ENCODE data around the gene PPP1R12C.
"Not testable (repeated sequence)": the region's sequence is repeated elsewhere in the genome, so short reads cannot be mapped to it uniquely, and the experiment has no call there.

PPP1R12C gene

GRCh38 chr19:55070466-55071128 is 46.8 kb downstream of the PPP1R12C start:
- DNase-seq: no peak

- no peak for DNase-seq
Measured at GRCh38 chr19:55069865-55070197, 47.6 kb downstream of the PPP1R12C start.

- no peak for DNase-seq
Measured at GRCh38 chr19:55068950-55069864, 48.2 kb downstream of the PPP1R12C start.

GRCh38 chr19:55067869-55068268 is 49.6 kb downstream of the PPP1R12C start:
- no peak for DNase-seq

GRCh38 chr19:55066107-55066709 is 51.2 kb downstream of the PPP1R12C start:
- no peak for DNase-seq

GRCh38 chr19:55065516-55065915 is 51.9 kb downstream of the PPP1R12C start:
- DNase-seq: not testable (repeated sequence)

GRCh38 chr19:55063492-55063843 is 54.0 kb downstream of the PPP1R12C start:
- no peak for DNase-seq

- DNase-seq: peak; percentile 99 to 100
Measured at GRCh38 chr19:55062735-55063491, 54.5 kb downstream of the PPP1R12C start, which contains the start of gene RDH13. RDH13 (minus strand) TSS chr19:55063148; CDS start chr19:55063032, 116 bp downstream.

GRCh38 chr19:55060287-55060686 is 57.1 kb downstream of the PPP1R12C start:
- DNase-seq: not testable (repeated sequence)

- DNase-seq: no peak
Measured at GRCh38 chr19:55058781-55059610, 58.4 kb downstream of the PPP1R12C start.

GRCh38 chr19:55056827-55057226 is 60.6 kb downstream of the PPP1R12C start:
- no peak for DNase-seq

GRCh38 chr19:55053735-55054134 is 63.7 kb downstream of the PPP1R12C start:
- no peak for DNase-seq

GRCh38 chr19:55050749-55051532 is 66.5 kb downstream of the PPP1R12C start:
- DNase-seq: no peak

GRCh38 chr19:55048446-55048845 is 69.0 kb downstream of the PPP1R12C start:
- no peak for DNase-seq

GRCh38 chr19:55047951-55048350 is 69.5 kb downstream of the PPP1R12C start:
- DNase-seq: no peak

GRCh38 chr19:55046975-55047622 is 70.3 kb downstream of the PPP1R12C start:
- no peak for DNase-seq

GRCh38 chr19:55044771-55045716 is 72.4 kb downstream of the PPP1R12C start:
- DNase-seq: no peak

- DNase-seq: no peak
Measured at GRCh38 chr19:55044286-55044685, 73.2 kb downstream of the PPP1R12C start.

- no peak for DNase-seq
Measured at GRCh38 chr19:55042688-55043087, 74.7 kb downstream of the PPP1R12C start.

GRCh38 chr19:55042344-55042678 is 75.1 kb downstream of the PPP1R12C start:
- no peak for DNase-seq
